ENCODE measurements around the gene IRGC.

GRCh38 chr19:43735013-43735412 lies 19.1 kb downstream of the IRGC start:
- TF ChIP-seq CTCF (IDR thresholded peaks at IDR 0.05; ENCODE audit: insufficient read depth, low read length, poor library complexity, severe bottlenecking) = no peak
- TF ChIP-seq EZH2phosphoT487 (conservative IDR thresholded peaks at IDR 0.05; ENCODE audit: low read length) = no peak

Data from SU-DHL-6 (cell line).